B cell (primary cell): Measurements from ENCODE around the gene MBOAT7. TPM values are rescaled to one million over a fixed set of nuclear protein-coding genes. Genes with fewer than 3 reads are reported as not detected.

Source experiments
- ATAC-seq: fragments of 200-7000 bp; cut with Tn5 transposase; one replicate; pipeline ENCODE4 v1.10.0; 2021; ENCODE audit warnings: low read depth, mild to moderate bottlenecking, moderate number of reproducible peaks, moderate library complexity
- CTCF ChIA-PET: fragments of 350-600 bp; sonication (Branson Sonifier 250); formaldehyde crosslinking; loops from one replicate; lab custom pipeline; 2021; ENCODE audit warnings: antibody characterized with exemption, inconsistent platforms; lab: Charles Lee
- POLR2A ChIA-PET: fragments of 350-600 bp; sonication (Branson Sonifier 250); formaldehyde crosslinking; loops from one replicate; lab custom pipeline; 2021; ENCODE audit warnings: antibody characterized with exemption; lab: Charles Lee
- DNase-seq: peaks from one replicate; pipeline ENCODE4 v3.0.0; 2013
- H2AFZ ChIP-seq: 2 replicates; pipeline ENCODE4 v1.6.1; 2012; ENCODE audit warnings: mild to moderate bottlenecking, low read depth, low read length; ENCODE audit not compliant: insufficient read depth, poor library complexity, severe bottlenecking
- H3K27ac ChIP-seq, 2 donors: 1 replicate in 1 of 2; 2 replicates in 1 of 2; pipeline ENCODE4 v1.5.1; 2012 to 2013; ENCODE audit warnings: low read length in 2 of 2, mild to moderate bottlenecking in 2 of 2, moderate library complexity in 1 of 2
- H3K27me3 ChIP-seq, 4 experiments: fragments of 200-600 bp in 1 of 4; sonication (generic) in 1 of 4; replicated peaks in 1 of 4; 1 replicate in 2 of 4; 2 replicates in 2 of 4; pipeline versions ENCODE4 v1.6.1 to v1.7.0; 2013 to 2016; ENCODE audit warnings: low read length in 3 of 4, mild to moderate bottlenecking in 2 of 4, mixed read lengths in 1 of 4, moderate library complexity in 1 of 4; ENCODE audit not compliant: insufficient read depth in 4 of 4, control insufficient read depth in 3 of 4; ENCODE audit errors: control extremely low read depth in 1 of 4
- H3K36me3 ChIP-seq, 2 experiments: replicated peaks in 1 of 2; 1 replicate in 1 of 2; 2 replicates in 1 of 2; pipeline versions ENCODE4 v1.6.1 to v1.7.1; 2013; ENCODE audit warnings: low read length in 1 of 2; ENCODE audit not compliant: insufficient read depth in 2 of 2, control insufficient read depth in 1 of 2; ENCODE audit errors: control extremely low read depth in 1 of 2, extremely low read depth in 1 of 2
- H3K4me1 ChIP-seq, 2 donors: fragments of 200-600 bp in 1 of 2; sonication (generic) in 1 of 2; 1 replicate in 1 of 2; 2 replicates in 1 of 2; pipeline versions ENCODE4 v1.5.1 to v1.6.1; 2013 to 2017; ENCODE audit warnings: low read length in 2 of 2; ENCODE audit not compliant: control insufficient read depth in 2 of 2, insufficient read depth in 2 of 2
- H3K4me2 ChIP-seq: replicated peaks from 2 replicates; pipeline ENCODE3; 2012; ENCODE audit warnings: mild to moderate bottlenecking, low read depth, low read length; ENCODE audit not compliant: poor library complexity, severe bottlenecking
- H3K4me3 ChIP-seq, 5 experiments: fragments of 200-600 bp in 1 of 5; sonication (generic) in 1 of 5; 1 replicate in 3 of 5; 2 replicates in 2 of 5; pipeline versions ENCODE4 v1.5.1 to v1.7.0; 2011 to 2016; ENCODE audit warnings: low read length in 4 of 5, mild to moderate bottlenecking in 4 of 5, low read depth in 2 of 5, control low read depth in 1 of 5, moderate library complexity in 1 of 5; ENCODE audit not compliant: insufficient read depth in 1 of 5; ENCODE audit errors: control extremely low read depth in 1 of 5, extremely low read depth in 1 of 5
- H3K79me2 ChIP-seq: fragments of 200-600 bp; sonication (generic); one replicate; pipeline ENCODE4 v1.6.0; 2016; ENCODE audit warnings: low read length; ENCODE audit not compliant: control insufficient read depth, insufficient read depth
- H3K9ac ChIP-seq: fragments of 200-600 bp; sonication (generic); 2 replicates; pipeline ENCODE4 v1.6.1; 2017; ENCODE audit warnings: mild to moderate bottlenecking, low read length, moderate library complexity
- H3K9me3 ChIP-seq, 3 donors: one replicate each; pipeline versions ENCODE4 v1.6.1 to v1.7.1; 2013; ENCODE audit warnings: low read length in 2 of 3; ENCODE audit not compliant: control insufficient read depth in 2 of 3, insufficient read depth in 1 of 3; ENCODE audit errors: control extremely low read depth in 1 of 3
- H4K20me1 ChIP-seq: 2 replicates; pipeline ENCODE4 v1.6.0; 2012; ENCODE audit warnings: mild to moderate bottlenecking, low read length; ENCODE audit not compliant: insufficient read depth, control insufficient read depth, poor library complexity, severe bottlenecking
- H3K27ac Mint-ChIP-seq: one replicate; pipeline ENCODE4 v1.8.0; 2021; ENCODE audit warnings: mixed read lengths
- H3K27me3 Mint-ChIP-seq: one replicate; pipeline ENCODE4 v1.8.0; 2021; ENCODE audit warnings: mixed read lengths
- H3K4me1 Mint-ChIP-seq: one replicate; pipeline ENCODE4 v1.8.0; 2021; ENCODE audit warnings: mixed read lengths
- H3K4me3 Mint-ChIP-seq: one replicate; pipeline ENCODE4 v1.8.0; 2021; ENCODE audit warnings: mixed read lengths
- H3K9me3 Mint-ChIP-seq: one replicate; pipeline ENCODE4 v1.8.0; 2022; ENCODE audit warnings: mixed read lengths; ENCODE audit not compliant: insufficient read depth
- CTCF ChIP-seq: fragments of 200-600 bp; IDR thresholded peaks from one replicate; pipeline ENCODE4 v1.8.0; 2022; ENCODE audit warnings: antibody characterized with exemption, mild to moderate bottlenecking
- EZH2 ChIP-seq: IDR thresholded peaks from 2 replicates; pipeline ENCODE4 v1.6.1; 2012; ENCODE audit warnings: borderline replicate concordance, low read depth, mild to moderate bottlenecking, moderate library complexity, low read length; ENCODE audit not compliant: insufficient read depth, poor library complexity, severe bottlenecking
- WGBS: methylation state at CpG from one replicate; pipeline ENCODE4 v1.1.5; 2013; ENCODE audit warnings: missing lambda C conversion rate; ENCODE audit not compliant: insufficient coverage; 5-methylcytosine and 5-hydroxymethylcytosine counted together
- intact Hi-C: fragments of 100-400 bp; cut with micrococcal nuclease; formaldehyde crosslinking; loops from one replicate; pipeline ENCODE4 v1.10.0; 2022
- polyA plus RNA-seq: library from polyadenylated mRNA; depleted of rRNA; stranded (reverse); fragments of >200 nt; gene quantifications from 2 replicates; pipeline ENCODE4 v1.2.3, GENCODE V29; 2012
- total RNA-seq, 2 donors: library from RNA; stranded (reverse); fragments of 120-200 nt in 1 of 2; gene quantifications; 1 replicate in 1 of 2; 2 replicates in 1 of 2; pipeline versions ENCODE4 v1.2.3 to v1.2.4, GENCODE V29; 2013 to 2022

MBOAT7 gene
- total and polyA plus RNA-seq, 2 donors (not counting 1 experiment from before 2014, with no cell fraction given), result 22.3 to 34.8 TPM

DNA sequence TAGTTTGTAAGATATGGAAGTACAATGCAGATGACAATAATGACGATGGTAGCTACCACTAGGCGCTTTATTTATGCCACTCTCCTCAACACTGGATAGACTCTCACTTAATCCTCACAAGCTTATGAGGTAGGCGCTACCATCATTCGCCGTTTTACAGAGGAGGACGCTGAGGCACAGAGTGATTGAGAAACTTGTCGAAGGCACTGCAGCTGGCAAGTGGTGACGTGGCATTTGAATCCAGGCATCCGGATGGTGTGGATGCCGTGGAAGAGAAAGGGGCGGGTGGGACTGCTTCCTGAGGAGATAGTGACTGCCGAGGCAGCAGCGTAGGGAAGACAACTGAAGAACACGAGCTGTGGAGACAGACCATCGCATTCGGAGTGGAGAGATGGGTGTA is 10.0 kb upstream of the MBOAT7 start:
- Histone ChIP-seq H3K4me1 (peaks cover 27 to 38% of the 10 kb centered on the region in 2 donors), H3K4me2 (no peak overlapping the region), H3K27me3 (no peaks in the 10 kb centered on the region), H3K27ac (no peak overlapping the region), H3K9me3 (no peaks in the 10 kb centered on the region), H4K20me1 (peaks cover 35% of the 10 kb centered on the region), H3K79me2 (peaks cover 42% of the 10 kb centered on the region), H2AFZ (no peak overlapping the region), H3K4me3 (no peak overlapping the region), H3K9ac (no peak overlapping the region), H3K36me3 (peaks cover 7 to 36% of the 10 kb centered on the region in 2 experiments)
- Mint-ChIP-seq H3K9me3 (no peaks in the 10 kb centered on the region), H3K4me1 (peaks cover 41% of the 10 kb centered on the region), H3K27ac (peak overlapping the region; percentile 78), H3K27me3 (no peaks in the 10 kb centered on the region), H3K4me3 (peak overlapping the region; percentile 80)
- DNase-seq (no peak), ATAC-seq (no peak)
- TF ChIP-seq EZH2, result no peak
- TF ChIP-seq CTCF, result no peak
- WGBS, result 98% methylated on average over 7 of the region's 16 CpGs
- ChIA-PET CTCF (interaction anchor here (0.5 to 4.9 kb wide), 4 partner anchors 10 to 131 kb away, joined by 3 to 30 read pairs (median 4); partner anchors contain the start of genes MBOAT7 and TSEN34), POLR2A (interaction anchor here (0.6 to 4.8 kb wide), 4 partner anchors 9 to 264 kb away, joined by 3 to 73 read pairs (median 4); partner anchors contain the start of genes LENG9, MBOAT7 and TSEN34)
- intact Hi-C loops, result no loop called here

DNA sequence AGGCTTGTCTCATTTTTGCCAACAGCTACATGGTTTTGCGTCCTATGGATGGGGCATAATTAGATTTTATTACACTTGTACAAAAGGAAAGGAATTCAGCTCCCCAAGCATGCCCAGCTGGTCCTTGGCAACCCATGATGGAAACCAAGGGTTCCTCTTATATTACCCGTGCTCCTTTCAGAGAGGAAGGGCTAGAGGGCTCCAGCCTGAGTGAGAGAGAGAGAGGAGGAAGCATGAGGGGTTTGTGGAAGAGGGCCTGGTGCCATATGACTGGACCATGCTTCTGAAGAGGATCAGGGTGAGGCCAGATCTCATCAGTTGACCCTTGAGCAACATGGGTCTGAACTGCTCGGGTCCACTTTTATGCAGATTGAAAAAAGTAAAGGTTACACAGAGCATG is 7.7 kb upstream of the MBOAT7 start:
- ChIA-PET CTCF (interaction anchor here (1.7 kb wide), 1 partner anchor 37 kb away, joined by 3 read pairs; the partner anchor contains the start of gene LENG1), POLR2A (interaction anchor here (0.6 kb wide), 1 partner anchor 92 kb away, joined by 4 read pairs; no protein-coding TSS in a partner anchor)
- no peaks in the 10 kb centered on the region for H3K27me3 Mint-ChIP-seq
- DNase-seq (peak; percentile 4), ATAC-seq (no peak)
- 92% methylated on average over 2 of the region's 3 CpGs for WGBS
- Histone ChIP-seq H3K9me3 (no peaks in the 10 kb centered on the region), H3K79me2 (peaks cover 32% of the 10 kb centered on the region), H2AFZ (no peak overlapping the region), H3K9ac (no peak overlapping the region), H3K27me3 (no peaks in the 10 kb centered on the region), H3K4me1 (peaks cover 9 to 17% of the 10 kb centered on the region in 2 donors), H3K4me2 (no peak overlapping the region), H3K4me3 (no peak overlapping the region), H3K36me3 (peaks cover 4 to 28% of the 10 kb centered on the region in 2 experiments), H3K27ac (no peak overlapping the region), H4K20me1 (peaks cover 13% of the 10 kb centered on the region)
- no peak overlapping the region for H3K27ac Mint-ChIP-seq
- TF ChIP-seq CTCF (no peak), EZH2 (no peak)
- no peak overlapping the region for H3K4me3 Mint-ChIP-seq
- no peaks in the 10 kb centered on the region for H3K9me3 Mint-ChIP-seq
- intact Hi-C loops, result no loop called here
- H3K4me1 Mint-ChIP-seq, result peaks cover 28% of the 10 kb centered on the region
